Measurements from ENCODE around the gene NUP205. TPM values are rescaled to one million over a fixed set of nuclear protein-coding genes. Genes with fewer than 3 reads are reported as not detected.
"Not testable (repeated sequence)": the region's sequence is repeated elsewhere in the genome, so short reads cannot be mapped to it uniquely, and the experiment has no call there.

Gene NUP205
- total RNA-seq, 2 donors from 2014 or later = 28.3 to 30.1 TPM

DNA sequence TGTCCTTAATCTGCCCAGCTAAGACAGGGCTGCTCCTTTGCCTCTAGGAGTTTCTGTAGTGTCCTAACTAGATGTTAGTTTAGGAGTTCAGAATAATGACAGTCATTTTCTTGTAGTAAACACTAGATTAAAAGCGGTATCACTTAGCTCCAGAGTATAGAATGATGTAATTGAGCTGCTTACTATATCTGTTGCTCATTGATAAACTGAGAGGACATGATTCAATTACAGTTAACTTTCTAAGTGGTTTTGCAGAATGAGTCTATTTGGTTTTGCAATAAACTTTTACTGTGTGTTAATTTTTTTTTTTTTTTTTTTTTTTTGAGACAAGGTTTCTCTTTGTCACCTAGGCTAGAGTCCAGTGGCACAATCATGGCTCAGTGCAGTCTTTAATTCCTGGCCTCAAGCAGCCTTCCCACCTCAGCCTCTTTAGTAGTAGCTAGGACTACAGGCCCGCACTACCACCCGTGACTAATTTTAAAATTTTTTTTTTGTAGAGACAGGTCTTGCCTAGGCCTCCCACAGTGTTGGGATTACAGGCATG, 106.4 kb downstream of the NUP205 start:
- no peak for ATAC-seq (ENCODE audit: insufficient number of reproducible peaks, low FRiP score, low read depth)
- Histone ChIP-seq H3K4me3 (peak overlapping the region; percentile 87), H3K27me3 (replicated peaks; ENCODE audit: insufficient read depth) (no peaks in the 10 kb centered on the region), H3K9me3 (no peaks in the 10 kb centered on the region), H3K27ac (peak overlapping the region; percentile 98), H3K36me3 (no peaks in the 10 kb centered on the region), H3K4me1 (ENCODE audit: control insufficient read depth in 1 of 2, low read depth in 2 of 2) (peaks cover 10 to 44% of the 10 kb centered on the region in 2 donors)
- TF ChIP-seq, protein P1, sequence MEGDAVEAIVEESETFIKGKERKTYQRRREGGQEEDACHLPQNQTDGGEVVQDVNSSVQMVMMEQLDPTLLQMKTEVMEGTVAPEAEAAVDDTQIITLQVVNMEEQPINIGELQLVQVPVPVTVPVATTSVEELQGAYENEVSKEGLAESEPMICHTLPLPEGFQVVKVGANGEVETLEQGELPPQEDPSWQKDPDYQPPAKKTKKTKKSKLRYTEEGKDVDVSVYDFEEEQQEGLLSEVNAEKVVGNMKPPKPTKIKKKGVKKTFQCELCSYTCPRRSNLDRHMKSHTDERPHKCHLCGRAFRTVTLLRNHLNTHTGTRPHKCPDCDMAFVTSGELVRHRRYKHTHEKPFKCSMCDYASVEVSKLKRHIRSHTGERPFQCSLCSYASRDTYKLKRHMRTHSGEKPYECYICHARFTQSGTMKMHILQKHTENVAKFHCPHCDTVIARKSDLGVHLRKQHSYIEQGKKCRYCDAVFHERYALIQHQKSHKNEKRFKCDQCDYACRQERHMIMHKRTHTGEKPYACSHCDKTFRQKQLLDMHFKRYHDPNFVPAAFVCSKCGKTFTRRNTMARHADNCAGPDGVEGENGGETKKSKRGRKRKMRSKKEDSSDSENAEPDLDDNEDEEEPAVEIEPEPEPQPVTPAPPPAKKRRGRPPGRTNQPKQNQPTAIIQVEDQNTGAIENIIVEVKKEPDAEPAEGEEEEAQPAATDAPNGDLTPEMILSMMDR (IDR thresholded peaks at IDR 0.05) = no peak
- DNase-seq (ENCODE audit: low spot score) = no peak

DNA sequence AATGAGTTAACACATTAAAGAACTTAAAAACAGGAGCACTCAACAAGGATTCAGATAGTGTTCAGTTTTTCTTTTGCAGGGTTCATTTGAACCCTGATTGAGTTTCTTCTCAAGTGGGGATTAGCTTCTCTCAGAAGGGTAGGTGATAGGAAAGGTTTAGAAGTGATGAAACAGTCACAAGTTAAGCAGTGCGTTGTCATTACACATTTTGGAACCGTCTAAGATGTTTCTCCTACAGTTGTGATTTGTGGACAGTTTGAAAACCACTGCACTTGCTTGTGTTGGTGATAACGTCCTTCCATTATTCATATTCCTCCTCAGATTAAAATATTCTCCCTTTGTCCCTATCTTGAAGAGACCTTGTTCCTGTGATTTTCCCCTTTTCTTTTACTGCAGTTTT, 107.3 kb downstream of the NUP205 start:
- H3K4me1 ChIP-seq (ENCODE audit: control insufficient read depth in 1 of 2, low read depth in 2 of 2) = peaks cover 10 to 53% of the 10 kb centered on the region in 2 donors
- DNase-seq (ENCODE audit: low spot score) = no peak
- no peaks in the 10 kb centered on the region for H3K27me3 ChIP-seq (replicated peaks; ENCODE audit: insufficient read depth)
- no peak overlapping the region for H3K27ac ChIP-seq
- H3K9me3 ChIP-seq = no peaks in the 10 kb centered on the region
- ATAC-seq (ENCODE audit: insufficient number of reproducible peaks, low FRiP score, low read depth) = no peak
- no peaks in the 10 kb centered on the region for H3K36me3 ChIP-seq
- H3K4me3 ChIP-seq = no peak overlapping the region
- TF ChIP-seq, protein P1 (IDR thresholded peaks at IDR 0.05) = no peak

DNA sequence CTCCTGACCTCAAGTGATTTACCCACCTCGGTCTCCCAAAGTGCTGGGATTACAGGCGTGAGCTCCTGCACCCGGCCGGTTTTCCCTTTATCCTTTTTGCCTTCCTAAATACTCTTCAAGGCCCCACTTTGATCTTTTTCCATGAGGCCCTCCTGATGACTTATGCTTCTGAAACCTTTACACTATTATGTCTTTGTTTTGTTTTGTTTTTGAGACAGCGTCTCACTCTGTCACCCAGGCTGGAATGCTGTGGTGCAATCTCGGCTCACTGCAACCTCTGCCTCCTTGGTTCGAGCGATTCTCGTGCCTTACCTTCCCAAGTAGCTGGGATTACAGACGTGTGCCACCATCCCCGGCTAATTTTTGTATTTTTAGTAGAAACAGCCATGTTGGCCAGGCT, 108.4 kb downstream of the NUP205 start:
- no peak for ATAC-seq (ENCODE audit: insufficient number of reproducible peaks, low FRiP score, low read depth)
- peaks cover 10 to 64% of the 10 kb centered on the region in 2 donors for H3K4me1 ChIP-seq (ENCODE audit: control insufficient read depth in 1 of 2, low read depth in 2 of 2)
- no peak for DNase-seq (ENCODE audit: low spot score)
- H3K27ac ChIP-seq = no peak overlapping the region
- TF ChIP-seq, protein P1 (IDR thresholded peaks at IDR 0.05) = no peak
- H3K9me3 ChIP-seq = no peaks in the 10 kb centered on the region
- no peaks in the 10 kb centered on the region for H3K27me3 ChIP-seq (replicated peaks; ENCODE audit: insufficient read depth)
- no peak overlapping the region for H3K4me3 ChIP-seq
- H3K36me3 ChIP-seq = no peaks in the 10 kb centered on the region

DNA sequence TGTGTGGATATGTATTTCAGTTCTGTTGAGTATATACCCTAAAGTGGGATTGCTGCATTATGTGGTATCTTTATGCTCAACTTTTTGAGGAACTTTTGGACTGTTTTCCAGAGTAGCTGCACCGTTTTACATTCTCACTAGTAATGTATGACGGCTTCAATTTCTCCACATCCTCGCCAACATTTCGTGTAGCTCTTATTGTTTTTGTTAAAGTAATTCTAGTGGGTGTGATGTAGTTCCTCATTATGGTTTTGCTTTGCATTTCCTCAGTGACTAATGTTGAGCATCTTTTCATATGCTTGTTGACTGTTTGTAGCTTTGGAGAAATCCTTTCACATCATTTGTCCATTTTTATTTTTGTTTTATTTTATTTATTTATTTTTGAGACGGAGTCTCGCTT, 109.1 kb downstream of the NUP205 start:
- Histone ChIP-seq H3K27me3 (replicated peaks; ENCODE audit: insufficient read depth) (no peaks in the 10 kb centered on the region), H3K36me3 (no peaks in the 10 kb centered on the region), H3K27ac (no peak overlapping the region), H3K4me1 (ENCODE audit: control insufficient read depth in 1 of 2, low read depth in 2 of 2) (peaks cover 8 to 66% of the 10 kb centered on the region in 2 donors), H3K9me3 (no peaks in the 10 kb centered on the region), H3K4me3 (no peak overlapping the region)
- TF ChIP-seq, protein P1 (IDR thresholded peaks at IDR 0.05) = no peak
- no peak for ATAC-seq (ENCODE audit: insufficient number of reproducible peaks, low FRiP score, low read depth)
- DNase-seq (ENCODE audit: low spot score) = no peak

DNA sequence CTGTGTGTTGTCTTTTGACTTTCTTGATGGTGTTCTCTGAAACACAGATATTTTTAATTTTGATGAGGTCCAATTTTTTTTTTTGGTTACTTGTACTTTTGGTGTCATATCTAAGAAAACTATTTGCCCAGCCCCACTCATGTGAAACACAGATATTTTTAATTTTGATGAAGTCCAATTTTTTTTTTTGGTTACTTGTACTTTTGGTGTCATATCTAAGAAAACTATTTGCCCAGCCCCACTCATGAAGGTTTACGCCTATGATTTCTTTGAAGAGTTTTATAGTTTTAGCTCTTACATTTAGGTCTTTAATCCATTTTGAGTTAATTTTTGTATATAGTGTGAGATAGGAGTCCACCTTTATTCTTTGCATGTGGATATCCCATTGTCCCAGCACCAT, 109.9 kb downstream of the NUP205 start:
- H3K4me3 ChIP-seq; DNase-seq (ENCODE audit: low spot score); ATAC-seq (ENCODE audit: insufficient number of reproducible peaks, low FRiP score, low read depth); H3K27ac ChIP-seq; H3K36me3 ChIP-seq; H3K9me3 ChIP-seq; H3K27me3 ChIP-seq (replicated peaks; ENCODE audit: insufficient read depth): not testable (repeated sequence)
- H3K4me1 ChIP-seq (ENCODE audit: control insufficient read depth in 1 of 2, low read depth in 2 of 2) = peaks cover 11 to 71% of the 10 kb centered on the region in 2 donors

DNA sequence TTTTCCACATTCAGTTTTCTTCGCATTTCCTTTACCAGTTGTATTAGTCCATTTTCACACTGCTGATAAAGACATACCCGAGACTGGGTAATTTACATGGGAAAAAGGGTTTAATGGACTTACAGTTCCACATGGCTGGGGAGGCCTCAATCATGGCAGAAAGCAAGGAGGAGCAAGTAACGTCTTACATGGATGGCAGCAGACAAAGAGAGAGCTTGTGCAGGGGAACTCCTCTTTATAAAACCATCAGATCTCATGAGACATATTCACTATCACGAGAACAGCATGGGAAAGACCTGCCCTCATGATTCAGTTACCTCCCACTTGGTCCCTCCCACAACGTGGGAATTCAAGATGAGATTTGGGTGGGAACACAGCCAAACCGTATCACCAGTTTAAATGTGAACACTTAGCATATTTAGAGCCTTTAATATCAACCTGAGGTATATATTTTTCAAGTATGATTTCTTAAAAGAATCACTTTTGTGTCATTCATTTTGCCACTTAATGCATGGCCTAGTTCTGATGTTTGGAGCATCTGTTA, 111.2 kb downstream of the NUP205 start:
- not testable (repeated sequence) for H3K27me3 ChIP-seq (replicated peaks; ENCODE audit: insufficient read depth); H3K36me3 ChIP-seq; DNase-seq (ENCODE audit: low spot score); ATAC-seq (ENCODE audit: insufficient number of reproducible peaks, low FRiP score, low read depth); H3K9me3 ChIP-seq; H3K4me3 ChIP-seq; H3K27ac ChIP-seq
- H3K4me1 ChIP-seq (ENCODE audit: control insufficient read depth in 1 of 2, low read depth in 2 of 2) = peaks cover 8 to 76% of the 10 kb centered on the region in 2 donors
